Esophagus muscularis mucosa (tissue), 4 donors: ENCODE measurements around the gene DNAJC25.
"Not testable (repeated sequence)": the region's sequence is repeated elsewhere in the genome, so short reads cannot be mapped to it uniquely, and the experiment has no call there.

ENCODE experiments used
- CTCF ChIP-seq, 3 experiments: fragments of 200-600 bp in 2 of 3; fragments of 450-650 bp in 1 of 3; sonication (generic) in 2 of 3; IDR thresholded peaks; one replicate each; pipeline ENCODE4 v1.5.1; 2017 to 2019; ENCODE audit warnings: antibody characterized with exemption in 3 of 3, mild to moderate bottlenecking in 2 of 3, moderate library complexity in 1 of 3
- EP300 ChIP-seq: sonication (generic); formaldehyde crosslinking; IDR thresholded peaks from one replicate; pipeline ENCODE4 v1.6.1; 2017; ENCODE audit warnings: antibody characterized with exemption
- POLR2A ChIP-seq: fragments of 450-650 bp; IDR thresholded peaks from one replicate; pipeline ENCODE4 v1.6.1; 2017; ENCODE audit warnings: antibody characterized with exemption, moderate library complexity, mild to moderate bottlenecking, low read depth
- POLR2AphosphoS5 ChIP-seq, 2 donors: sonication (generic); formaldehyde crosslinking; IDR thresholded peaks; one replicate each; pipeline ENCODE4 v1.6.1; 2017; ENCODE audit warnings: antibody characterized with exemption in 2 of 2

GRCh38 chr9:111668601-111669000 lies 37.5 kb downstream of the DNAJC25 start:
- not testable (repeated sequence) for TF ChIP-seq EP300; POLR2A; CTCF (IDR thresholded peaks at IDR 0.05); POLR2AphosphoS5 (IDR thresholded peaks at IDR 0.05)
